HFFc6 (cell line): ENCODE measurements around the gene RBMS3. TPM values are rescaled to one million over a fixed set of nuclear protein-coding genes. Genes with fewer than 3 reads are reported as not detected.

ENCODE experiments used
- DNase-seq: peaks from one replicate; pipeline ENCODE4 v3.0.0-alpha.2; 2018
- H3K27ac Mint-ChIP-seq: 2 replicates; pipeline ENCODE4 v1.8.0; 2020; ENCODE audit warnings: mild to moderate bottlenecking, mixed read lengths
- H3K27me3 Mint-ChIP-seq: 2 replicates; pipeline ENCODE4 v1.8.0; 2021; ENCODE audit warnings: mild to moderate bottlenecking, moderate library complexity, mixed read lengths; ENCODE audit not compliant: insufficient read depth
- H3K36me3 Mint-ChIP-seq: 2 replicates; pipeline ENCODE4 v1.8.0; 2021; ENCODE audit warnings: low read depth, mixed read lengths
- H3K4me1 Mint-ChIP-seq: 2 replicates; pipeline ENCODE4 v1.8.0; 2020; ENCODE audit warnings: low read depth, mixed read lengths
- H3K4me3 Mint-ChIP-seq: 2 replicates; pipeline ENCODE4 v1.8.0; 2020; ENCODE audit warnings: mild to moderate bottlenecking, moderate library complexity, mixed read lengths
- H3K9me3 Mint-ChIP-seq: 2 replicates; pipeline ENCODE4 v1.8.0; 2020; ENCODE audit warnings: mild to moderate bottlenecking, mixed read lengths
- total RNA-seq, 6 experiments: library from RNA; stranded (reverse); fragmentation: NEBNext Ultra II Directional; extraction: Animal tissue kit (Norgen Biotek cat#: 25700); gene quantifications; 2 replicates in 1 of 6; 3 replicates in 5 of 6; pipeline ENCODE4 v1.2.3, GENCODE V29; 2021
- TF ChIP-seq, protein P1 (sequence below): fragments of 200-600 bp; sonication (generic); IDR thresholded peaks from 2 replicates; pipeline ENCODE4 v1.5.0; 2021; ENCODE audit warnings: antibody characterized with exemption, mild to moderate bottlenecking

RBMS3 gene
- total RNA-seq, 6 experiments from 2014 or later = 22.8 to 46.9 (median 39.4) TPM

GRCh38 chr3:29453284-29454001, 172.6 kb downstream of the RBMS3 start:
- no peak overlapping the region for H3K4me3 Mint-ChIP-seq
- TF ChIP-seq, protein P1, sequence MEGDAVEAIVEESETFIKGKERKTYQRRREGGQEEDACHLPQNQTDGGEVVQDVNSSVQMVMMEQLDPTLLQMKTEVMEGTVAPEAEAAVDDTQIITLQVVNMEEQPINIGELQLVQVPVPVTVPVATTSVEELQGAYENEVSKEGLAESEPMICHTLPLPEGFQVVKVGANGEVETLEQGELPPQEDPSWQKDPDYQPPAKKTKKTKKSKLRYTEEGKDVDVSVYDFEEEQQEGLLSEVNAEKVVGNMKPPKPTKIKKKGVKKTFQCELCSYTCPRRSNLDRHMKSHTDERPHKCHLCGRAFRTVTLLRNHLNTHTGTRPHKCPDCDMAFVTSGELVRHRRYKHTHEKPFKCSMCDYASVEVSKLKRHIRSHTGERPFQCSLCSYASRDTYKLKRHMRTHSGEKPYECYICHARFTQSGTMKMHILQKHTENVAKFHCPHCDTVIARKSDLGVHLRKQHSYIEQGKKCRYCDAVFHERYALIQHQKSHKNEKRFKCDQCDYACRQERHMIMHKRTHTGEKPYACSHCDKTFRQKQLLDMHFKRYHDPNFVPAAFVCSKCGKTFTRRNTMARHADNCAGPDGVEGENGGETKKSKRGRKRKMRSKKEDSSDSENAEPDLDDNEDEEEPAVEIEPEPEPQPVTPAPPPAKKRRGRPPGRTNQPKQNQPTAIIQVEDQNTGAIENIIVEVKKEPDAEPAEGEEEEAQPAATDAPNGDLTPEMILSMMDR = no peak
- peaks cover 5% of the 10 kb centered on the region; the same call in 1 of the 2 replicates for H3K36me3 Mint-ChIP-seq
- no peak for DNase-seq
- H3K27ac Mint-ChIP-seq = no peak overlapping the region
- no peaks in the 10 kb centered on the region for H3K9me3 Mint-ChIP-seq
- H3K4me1 Mint-ChIP-seq = no peaks in the 10 kb centered on the region
- no peaks in the 10 kb centered on the region for H3K27me3 Mint-ChIP-seq

GRCh38 chr3:29454161-29454611, 173.3 kb downstream of the RBMS3 start:
- no peaks in the 10 kb centered on the region for H3K27me3 Mint-ChIP-seq
- H3K27ac Mint-ChIP-seq = no peak overlapping the region
- H3K4me1 Mint-ChIP-seq = no peaks in the 10 kb centered on the region
- H3K36me3 Mint-ChIP-seq = peaks cover 5% of the 10 kb centered on the region; the same call in 1 of the 2 replicates
- H3K9me3 Mint-ChIP-seq = no peaks in the 10 kb centered on the region
- TF ChIP-seq, protein P1 = no peak
- DNase-seq = no peak
- H3K4me3 Mint-ChIP-seq = no peak overlapping the region

DNA sequence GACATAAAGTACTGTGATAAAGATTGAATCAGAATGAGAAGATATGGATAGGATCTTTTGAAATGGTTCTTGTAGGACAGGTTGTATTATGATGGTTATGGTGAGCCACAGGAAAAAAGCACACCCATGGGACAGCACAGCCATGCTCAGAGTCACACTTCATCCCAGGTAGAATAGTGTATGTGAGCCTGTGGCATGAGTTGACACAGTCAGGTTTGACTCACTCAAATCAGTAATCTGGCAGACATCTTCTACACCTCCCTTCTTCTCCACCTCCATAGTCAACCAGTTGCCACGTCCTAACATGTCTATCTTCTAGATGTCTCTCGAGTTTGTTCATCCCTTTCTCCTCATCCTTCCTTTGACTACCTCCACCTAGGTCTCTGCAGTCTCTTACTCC, 176.0 kb downstream of the RBMS3 start:
- Mint-ChIP-seq H3K4me1 (no peaks in the 10 kb centered on the region), H3K9me3 (no peaks in the 10 kb centered on the region), H3K27ac (no peak overlapping the region), H3K27me3 (no peaks in the 10 kb centered on the region), H3K36me3 (peaks cover 11% of the 10 kb centered on the region; the same call in 1 of the 2 replicates), H3K4me3 (no peak overlapping the region)
- DNase-seq = no peak
- TF ChIP-seq, protein P1 = no peak

DNA sequence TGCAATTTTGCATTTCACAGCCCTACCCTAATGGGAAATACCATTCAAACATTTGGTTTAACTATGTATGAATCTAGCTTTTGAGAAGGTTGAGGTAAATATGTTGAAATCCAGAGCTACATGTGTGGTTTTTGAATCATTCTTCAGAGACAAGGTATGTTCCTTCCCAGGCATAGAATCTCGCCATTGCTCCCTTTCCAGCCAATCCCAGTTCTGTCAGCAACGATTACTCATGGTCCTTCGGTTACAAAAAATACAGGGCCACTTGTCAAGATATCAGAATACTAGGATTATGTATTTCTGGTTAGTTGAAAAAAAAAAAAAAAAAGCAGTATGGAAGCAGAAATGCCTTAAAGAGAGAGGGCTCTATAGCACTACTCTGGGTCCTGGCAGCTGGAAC, 182.4 kb downstream of the RBMS3 start:
- Mint-ChIP-seq H3K4me3 (no peak overlapping the region), H3K27me3 (no peaks in the 10 kb centered on the region), H3K36me3 (0 out of 2 replicates have a peak, but pooled peaks cover 6% of the 10 kb centered on the region), H3K4me1 (peaks cover 17% of the 10 kb centered on the region), H3K27ac (no peak overlapping the region), H3K9me3 (no peaks in the 10 kb centered on the region)
- TF ChIP-seq, protein P1 = no peak
- no peak for DNase-seq

DNA sequence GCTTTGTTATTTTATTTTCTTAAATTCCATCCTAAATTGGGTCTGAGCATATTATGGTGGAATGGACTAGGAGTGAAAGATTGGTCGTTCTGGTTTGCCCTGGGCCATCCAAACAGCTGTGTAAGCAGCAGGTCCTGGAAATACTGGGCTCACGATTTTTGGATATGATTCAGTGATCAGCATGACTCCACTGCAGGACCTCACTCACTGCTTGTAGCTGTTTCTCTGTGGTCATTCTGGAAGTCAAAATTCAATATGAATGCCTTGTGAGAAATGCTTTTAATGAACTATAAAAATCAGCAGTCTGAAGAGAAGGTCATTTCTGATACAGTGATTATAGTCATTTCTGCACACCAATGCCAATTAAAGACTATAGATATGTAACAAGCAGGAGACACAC, 185.0 kb downstream of the RBMS3 start:
- peaks cover 28% of the 10 kb centered on the region for H3K4me1 Mint-ChIP-seq
- H3K27me3 Mint-ChIP-seq = no peaks in the 10 kb centered on the region
- H3K9me3 Mint-ChIP-seq = no peaks in the 10 kb centered on the region
- 0 out of 2 replicates have a peak, but pooled peaks cover 6% of the 10 kb centered on the region for H3K36me3 Mint-ChIP-seq
- TF ChIP-seq, protein P1 = no peak
- H3K27ac Mint-ChIP-seq = no peak overlapping the region; the same call in 1 of the 2 replicates
- DNase-seq = peak; percentile 29
- no peak overlapping the region for H3K4me3 Mint-ChIP-seq
